Astrocyte (in vitro differentiated cells and primary cell): ENCODE data around the gene ARHGAP6.

Source experiments
- EZH2 ChIP-seq: IDR thresholded peaks from 2 replicates; pipeline ENCODE4 v1.6.1; 2012; ENCODE audit warnings: mild to moderate bottlenecking, low read length, inconsistent platforms; ENCODE audit not compliant: insufficient read depth
- TF ChIP-seq, protein P1 (sequence below): IDR thresholded peaks from 2 replicates; pipeline ENCODE4 v1.5.1; 2011; ENCODE audit warnings: low read depth, mild to moderate bottlenecking, inconsistent platforms, low read length, moderate library complexity; ENCODE audit not compliant: insufficient read depth

DNA sequence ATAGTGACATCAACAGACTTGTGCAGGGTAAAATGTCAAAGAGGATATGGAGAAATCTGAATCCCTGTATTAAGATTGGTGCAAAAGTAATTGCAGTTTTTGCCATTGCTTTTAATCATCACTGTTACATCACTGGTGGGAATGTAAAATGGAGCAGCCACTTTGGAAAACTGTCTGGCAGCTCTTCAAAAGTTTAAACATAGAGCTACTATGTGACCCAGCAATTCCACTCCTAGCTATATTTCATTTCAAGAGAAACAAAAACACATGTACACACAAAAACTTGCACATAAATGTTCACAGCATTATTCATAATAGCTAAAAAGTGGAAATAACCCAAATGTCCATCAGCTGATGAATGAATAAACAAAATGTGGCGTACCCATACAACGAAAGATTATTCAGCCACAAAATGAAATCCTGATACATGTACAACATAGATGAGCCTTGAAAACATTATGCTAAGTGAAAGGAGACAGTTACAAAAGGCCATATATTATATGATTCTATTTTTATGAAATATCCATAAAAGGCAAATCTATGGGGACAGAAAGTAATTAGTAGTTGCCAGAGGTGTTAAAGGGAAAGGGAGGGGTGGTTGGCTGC lies 266.1 kb downstream of the ARHGAP6 start:
- TF ChIP-seq, protein P1, sequence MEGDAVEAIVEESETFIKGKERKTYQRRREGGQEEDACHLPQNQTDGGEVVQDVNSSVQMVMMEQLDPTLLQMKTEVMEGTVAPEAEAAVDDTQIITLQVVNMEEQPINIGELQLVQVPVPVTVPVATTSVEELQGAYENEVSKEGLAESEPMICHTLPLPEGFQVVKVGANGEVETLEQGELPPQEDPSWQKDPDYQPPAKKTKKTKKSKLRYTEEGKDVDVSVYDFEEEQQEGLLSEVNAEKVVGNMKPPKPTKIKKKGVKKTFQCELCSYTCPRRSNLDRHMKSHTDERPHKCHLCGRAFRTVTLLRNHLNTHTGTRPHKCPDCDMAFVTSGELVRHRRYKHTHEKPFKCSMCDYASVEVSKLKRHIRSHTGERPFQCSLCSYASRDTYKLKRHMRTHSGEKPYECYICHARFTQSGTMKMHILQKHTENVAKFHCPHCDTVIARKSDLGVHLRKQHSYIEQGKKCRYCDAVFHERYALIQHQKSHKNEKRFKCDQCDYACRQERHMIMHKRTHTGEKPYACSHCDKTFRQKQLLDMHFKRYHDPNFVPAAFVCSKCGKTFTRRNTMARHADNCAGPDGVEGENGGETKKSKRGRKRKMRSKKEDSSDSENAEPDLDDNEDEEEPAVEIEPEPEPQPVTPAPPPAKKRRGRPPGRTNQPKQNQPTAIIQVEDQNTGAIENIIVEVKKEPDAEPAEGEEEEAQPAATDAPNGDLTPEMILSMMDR: no peak
- no peak for TF ChIP-seq EZH2
